Duodenal mucosa (tissue), 2 donors: ENCODE measurements around the gene SNX30.

ENCODE experiments used
- H3K27ac ChIP-seq: one replicate; pipeline ENCODE4 v1.7.0; 2013; ENCODE audit warnings: low read depth, low read length
- H3K27me3 ChIP-seq, 2 donors: one replicate each; pipeline ENCODE4 v1.7.0; 2013; ENCODE audit warnings: low read length in 2 of 2, control low read depth in 1 of 2; ENCODE audit not compliant: insufficient read depth in 2 of 2, control insufficient read depth in 1 of 2
- H3K36me3 ChIP-seq, 2 donors: one replicate each; pipeline ENCODE4 v1.7.0; 2013; ENCODE audit warnings: low read length in 2 of 2, control low read depth in 1 of 2; ENCODE audit not compliant: insufficient read depth in 2 of 2, control insufficient read depth in 1 of 2
- H3K4me1 ChIP-seq, 2 donors: one replicate each; pipeline ENCODE4 v1.7.0; 2013; ENCODE audit warnings: low read length in 2 of 2, control low read depth in 1 of 2; ENCODE audit not compliant: insufficient read depth in 2 of 2, control insufficient read depth in 1 of 2
- H3K4me3 ChIP-seq, 2 donors: one replicate each; pipeline ENCODE4 v1.7.0; 2013; ENCODE audit warnings: low read length in 2 of 2, low read depth in 1 of 2
- H3K9ac ChIP-seq, 2 donors: one replicate each; pipeline ENCODE4 v1.7.0; 2013; ENCODE audit warnings: low read length in 2 of 2, low read depth in 1 of 2
- H3K9me3 ChIP-seq, 2 donors: one replicate each; pipeline ENCODE4 v1.7.0; 2013; ENCODE audit warnings: low read length in 2 of 2, control low read depth in 1 of 2; ENCODE audit not compliant: control insufficient read depth in 1 of 2

The SNX30 gene

GRCh38 chr9:112815868-112816267, 65.3 kb downstream of the SNX30 start:
- Histone ChIP-seq H3K27ac (no peak overlapping the region), H3K27me3 (no peaks in the 10 kb centered on the region), H3K36me3 (peaks cover 0 to 7% of the 10 kb centered on the region in 2 donors), H3K4me1 (peaks cover 0 to 3% of the 10 kb centered on the region in 2 donors), H3K9ac (no peak overlapping the region), H3K9me3 (no peaks in the 10 kb centered on the region), H3K4me3 (no peak overlapping the region)

GRCh38 chr9:112817860-112818203, 67.3 kb downstream of the SNX30 start:
- no peaks in the 10 kb centered on the region for H3K9me3 ChIP-seq
- H3K36me3 ChIP-seq, result peaks cover 0 to 8% of the 10 kb centered on the region in 2 donors
- peaks cover 0 to 3% of the 10 kb centered on the region in 2 donors for H3K4me1 ChIP-seq
- no peak overlapping the region for H3K27ac ChIP-seq
- no peak overlapping the region for H3K9ac ChIP-seq
- no peak overlapping the region for H3K4me3 ChIP-seq
- no peaks in the 10 kb centered on the region for H3K27me3 ChIP-seq

GRCh38 chr9:112819635-112820496, 69.3 kb downstream of the SNX30 start:
- H3K27ac ChIP-seq, result no peak overlapping the region
- no peak overlapping the region for H3K9ac ChIP-seq

GRCh38 chr9:112820881-112821280, 70.3 kb downstream of the SNX30 start:
- H3K4me3 ChIP-seq, result no peak overlapping the region
- H3K9me3 ChIP-seq, result no peaks in the 10 kb centered on the region
- H3K27me3 ChIP-seq, result no peaks in the 10 kb centered on the region
- H3K36me3 ChIP-seq, result peaks cover 0 to 8% of the 10 kb centered on the region in 2 donors
- H3K4me1 ChIP-seq, result peaks cover 0 to 3% of the 10 kb centered on the region in 2 donors
- H3K9ac ChIP-seq, result no peak overlapping the region
- no peak overlapping the region for H3K27ac ChIP-seq

More at GRCh38 chr9:112819635-112820496, 69.3 kb downstream of the SNX30 start:
- Histone ChIP-seq H3K9me3 (no peaks in the 10 kb centered on the region), H3K36me3 (peaks cover 0 to 8% of the 10 kb centered on the region in 2 donors), H3K4me3 (no peak overlapping the region), H3K27me3 (no peaks in the 10 kb centered on the region), H3K4me1 (peaks cover 0 to 3% of the 10 kb centered on the region in 2 donors)

GRCh38 chr9:112822618-112823017, 72.1 kb downstream of the SNX30 start:
- H3K4me1 ChIP-seq, result no peaks in the 10 kb centered on the region
- no peaks in the 10 kb centered on the region for H3K9me3 ChIP-seq
- no peak overlapping the region for H3K9ac ChIP-seq
- H3K4me3 ChIP-seq, result no peak overlapping the region
- H3K27me3 ChIP-seq, result no peaks in the 10 kb centered on the region
- peaks cover 0 to 8% of the 10 kb centered on the region in 2 donors for H3K36me3 ChIP-seq
- H3K27ac ChIP-seq, result no peak overlapping the region

- Histone ChIP-seq H3K4me1 (no peaks in the 10 kb centered on the region), H3K9ac (no peak overlapping the region), H3K9me3 (no peaks in the 10 kb centered on the region), H3K27me3 (no peaks in the 10 kb centered on the region), H3K27ac (no peak overlapping the region), H3K4me3 (no peak overlapping the region), H3K36me3 (peaks cover 0 to 8% of the 10 kb centered on the region in 2 donors)
Measured at GRCh38 chr9:112823257-112823656, 72.7 kb downstream of the SNX30 start.

- H3K4me3 ChIP-seq, result no peak overlapping the region
- no peaks in the 10 kb centered on the region for H3K9me3 ChIP-seq
- H3K36me3 ChIP-seq, result no peaks in the 10 kb centered on the region
- H3K27me3 ChIP-seq, result no peaks in the 10 kb centered on the region
- H3K27ac ChIP-seq, result no peak overlapping the region
- H3K9ac ChIP-seq, result no peak overlapping the region
- peaks cover 16 to 22% of the 10 kb centered on the region in 2 donors for H3K4me1 ChIP-seq
Measured at GRCh38 chr9:112831281-112831851, 80.8 kb downstream of the SNX30 start.

- H3K9me3 ChIP-seq, result no peaks in the 10 kb centered on the region
- H3K27me3 ChIP-seq, result no peaks in the 10 kb centered on the region
- no peaks in the 10 kb centered on the region for H3K36me3 ChIP-seq
- no peak overlapping the region for H3K27ac ChIP-seq
- H3K9ac ChIP-seq, result no peak overlapping the region
- H3K4me3 ChIP-seq, result no peak overlapping the region
- H3K4me1 ChIP-seq, result peaks cover 20 to 27% of the 10 kb centered on the region in 2 donors
Measured at GRCh38 chr9:112831969-112832368, 81.4 kb downstream of the SNX30 start.

- Histone ChIP-seq H3K27me3 (no peaks in the 10 kb centered on the region), H3K36me3 (peaks cover 0 to under 1% of the 10 kb centered on the region in 2 donors), H3K27ac (no peak overlapping the region), H3K4me3 (no peak overlapping the region), H3K4me1 (peaks cover 24 to 30% of the 10 kb centered on the region in 2 donors), H3K9ac (no peak overlapping the region), H3K9me3 (no peaks in the 10 kb centered on the region)
Measured at GRCh38 chr9:112833081-112833480, 82.5 kb downstream of the SNX30 start.

GRCh38 chr9:112836394-112836793, 85.8 kb downstream of the SNX30 start:
- Histone ChIP-seq H3K9me3 (no peaks in the 10 kb centered on the region), H3K9ac (peak overlapping the region; percentile 16 to 34), H3K4me1 (peaks cover 28 to 31% of the 10 kb centered on the region in 2 donors), H3K27ac (no peak overlapping the region), H3K36me3 (peaks cover 12 to 14% of the 10 kb centered on the region in 2 donors), H3K27me3 (no peaks in the 10 kb centered on the region), H3K4me3 (peak overlapping the region; percentile 3 to 26)
